HepG2 (cell line): ENCODE results near the gene TMEM87A. TPM values are rescaled to one million over a fixed set of nuclear protein-coding genes. Genes with fewer than 3 reads are reported as not detected.
A peak's percentile ranks its signal among the peaks of the same experiment; 100 is the strongest.

ENCODE experiments used
- ASH2L ChIP-seq: fragments of 300-600, 200-600 bp; sonication (generic); IDR thresholded peaks from 2 replicates; pipeline ENCODE4 v1.7.0; 2017; ENCODE audit warnings: low read depth, mild to moderate bottlenecking, moderate library complexity, mixed read lengths, low read length; ENCODE audit not compliant: insufficient read length
- DPF2 ChIP-seq: sonication (generic); formaldehyde crosslinking; IDR thresholded peaks from 2 replicates; pipeline ENCODE4 v1.4.0; 2020; ENCODE audit warnings: mild to moderate bottlenecking, low read depth, missing genetic modification reagents, borderline replicate concordance
- ERF ChIP-seq: IDR thresholded peaks from 2 replicates; pipeline ENCODE4 v1.6.1; 2018; ENCODE audit warnings: missing biosample characterization, missing genetic modification reagents
- FOSL2 ChIP-seq: sonication (generic); formaldehyde crosslinking; IDR thresholded peaks from 2 replicates; pipeline ENCODE4 v1.4.0; 2020; ENCODE audit warnings: missing genetic modification reagents
- FOXM1 ChIP-seq: sonication (generic); formaldehyde crosslinking; IDR thresholded peaks from 2 replicates; pipeline ENCODE4 v1.5.0; 2020; ENCODE audit warnings: missing genetic modification reagents
- GMEB2 ChIP-seq: IDR thresholded peaks from 2 replicates; pipeline ENCODE4 v1.6.1; 2016; ENCODE audit warnings: missing biosample characterization, missing genetic modification reagents, low read depth
- HMGXB4 ChIP-seq, 2 experiments: sonication (generic) in 1 of 2; formaldehyde crosslinking in 1 of 2; IDR thresholded peaks; 2 replicates each; pipeline versions ENCODE4 v1.4.0 to v1.6.1; 2018 to 2020; ENCODE audit warnings: missing genetic modification reagents in 2 of 2, borderline replicate concordance in 1 of 2, low read depth in 1 of 2, mild to moderate bottlenecking in 1 of 2, missing biosample characterization in 1 of 2
- KDM5B ChIP-seq: sonication (generic); formaldehyde crosslinking; IDR thresholded peaks from 2 replicates; pipeline ENCODE4 v1.4.0; 2020; ENCODE audit warnings: missing genetic modification reagents, mild to moderate bottlenecking, borderline replicate concordance
- MZF1 ChIP-seq: sonication (generic); formaldehyde crosslinking; IDR thresholded peaks from 2 replicates; pipeline ENCODE4 v1.8.1; 2023; ENCODE audit warnings: mild to moderate bottlenecking, missing genetic modification reagents, borderline replicate concordance
- NKX3-1 ChIP-seq: sonication (generic); formaldehyde crosslinking; IDR thresholded peaks from 2 replicates; pipeline ENCODE4 v1.5.0; 2020; ENCODE audit warnings: missing genetic modification reagents
- RAD51 ChIP-seq: fragments of 450-650 bp; IDR thresholded peaks from 2 replicates; pipeline ENCODE4 v1.6.1; 2016; ENCODE audit warnings: borderline replicate concordance
- RFX5 ChIP-seq: IDR thresholded peaks from 2 replicates; pipeline ENCODE4 v1.6.1; 2011; ENCODE audit warnings: low read depth, low read length, improper control_type of control experiment
- SPEN ChIP-seq: sonication (generic); formaldehyde crosslinking; IDR thresholded peaks from 2 replicates; pipeline ENCODE4 v1.5.1; 2020; ENCODE audit warnings: low read depth, mild to moderate bottlenecking, missing genetic modification reagents
- SRY ChIP-seq: sonication (generic); formaldehyde crosslinking; IDR thresholded peaks from 2 replicates; pipeline ENCODE4 v1.8.0; 2022; ENCODE audit warnings: mild to moderate bottlenecking, missing genetic modification reagents
- SSRP1 ChIP-seq: IDR thresholded peaks from 2 replicates; pipeline ENCODE4 v1.6.1; 2016; ENCODE audit warnings: control low read depth
- TEAD2 ChIP-seq: sonication (generic); formaldehyde crosslinking; IDR thresholded peaks from 2 replicates; pipeline ENCODE4 v1.9.0; 2021; ENCODE audit warnings: missing genetic modification reagents
- TFDP1 ChIP-seq: IDR thresholded peaks from 2 replicates; pipeline ENCODE4 v1.6.1; 2016; ENCODE audit warnings: missing compliant biosample characterization, missing genetic modification reagents, borderline replicate concordance
- ZNF260 ChIP-seq: sonication (generic); formaldehyde crosslinking; IDR thresholded peaks from 2 replicates; pipeline ENCODE4 v1.4.0; 2020; ENCODE audit warnings: missing genetic modification reagents, low read depth, mild to moderate bottlenecking, borderline replicate concordance
- ZNF329 ChIP-seq: sonication (generic); formaldehyde crosslinking; IDR thresholded peaks from 2 replicates; pipeline ENCODE4 v1.9.0; 2021; ENCODE audit warnings: low read depth, mild to moderate bottlenecking, missing genetic modification reagents
- ZNF7 ChIP-seq: IDR thresholded peaks from 2 replicates; pipeline ENCODE4 v1.6.1; 2016; ENCODE audit warnings: missing biosample characterization, missing genetic modification reagents
- ZNF720 ChIP-seq: sonication (generic); formaldehyde crosslinking; IDR thresholded peaks from 2 replicates; pipeline ENCODE4 v1.4.0; 2020; ENCODE audit warnings: missing genetic modification reagents
- ZXDC ChIP-seq: sonication (generic); formaldehyde crosslinking; IDR thresholded peaks from 2 replicates; pipeline ENCODE4 v1.5.0; 2020; ENCODE audit warnings: mild to moderate bottlenecking, missing genetic modification reagents
- polyA plus RNA-seq, 8 experiments: library from polyadenylated mRNA; depleted of rRNA in 3 of 8; stranded (reverse) in 7 of 8; unstranded in 1 of 8; fragments of >200 nt; fragmentation: Illumina TruSeq in 4 of 8; extraction: Trizol in 4 of 8; gene quantifications; 2 replicates each; pipeline versions ENCODE4 v1.2.1 to v1.2.3, GENCODE V29; 2011 to 2016; ENCODE audit warnings: low read depth in 4 of 8, missing spikeins in 1 of 8, mixed read lengths in 1 of 8; ENCODE audit not compliant: insufficient read depth in 1 of 8
- total RNA-seq, 5 experiments: library from RNA; depleted of rRNA; stranded (reverse); fragments of >200 nt; fragmentation: Illumina TruSeq; extraction: Trizol; gene quantifications; 2 replicates each; pipeline ENCODE4 v1.2.3, GENCODE V29; 2016; ENCODE audit warnings: low read depth in 1 of 5

The TMEM87A gene
- total and polyA plus RNA-seq, 2 of the 13 experiments (the other 11 are each of a cell fraction or from before 2014, with no cell fraction given) = 20.2 to 42.8 TPM

GRCh38 chr15:42207674-42208579 is 65.3 kb downstream of the TMEM87A start, which contains the start of gene VPS39 (continued):
- TF ChIP-seq MZF1 (CRISPR knock-in tag) (no peak), TEAD2 (CRISPR knock-in tag) (no peak), NKX3-1 (no peak), ZNF7 (CRISPR knock-in tag) (no peak), ERF (CRISPR knock-in tag) (peak; percentile 55; the same call in 1 of the 2 replicates), KDM5B (CRISPR knock-in tag) (peak; percentile 89), TFDP1 (no peak), DPF2 (no peak), SRY (CRISPR knock-in tag) (peak; percentile 82; the same call in 1 of the 2 replicates), SSRP1 (no peak), GMEB2 (no peak), RFX5 (no peak), SPEN (peak; percentile 72; the same call in 1 of the 2 replicates), FOSL2 (CRISPR knock-in tag) (0 out of 2 replicates have a peak, but pooled peaks have one; percentile 27), ZNF329 (CRISPR knock-in tag) (0 out of 2 replicates have a peak, but pooled peaks have one; percentile 47), ZXDC (no peak), FOXM1 (CRISPR knock-in tag) (no peak), ZNF260 (CRISPR knock-in tag) (no peak), RAD51 (no peak), ZNF720 (CRISPR knock-in tag) (no peak), ASH2L (peak; percentile 76), HMGXB4 (CRISPR knock-in tag; IDR thresholded peaks at IDR 0.05; ENCODE audit: borderline replicate concordance in 1 of 2, low read depth in 1 of 2) (peak in 1 of 2 experiments; percentile 68; a peak in 2 of 4 replicates)
